ENCODE measurements around the gene PTPN3.
"Not testable (repeated sequence)": the region's sequence is repeated elsewhere in the genome, so short reads cannot be mapped to it uniquely, and the experiment has no call there.

PTPN3 gene

DNA sequence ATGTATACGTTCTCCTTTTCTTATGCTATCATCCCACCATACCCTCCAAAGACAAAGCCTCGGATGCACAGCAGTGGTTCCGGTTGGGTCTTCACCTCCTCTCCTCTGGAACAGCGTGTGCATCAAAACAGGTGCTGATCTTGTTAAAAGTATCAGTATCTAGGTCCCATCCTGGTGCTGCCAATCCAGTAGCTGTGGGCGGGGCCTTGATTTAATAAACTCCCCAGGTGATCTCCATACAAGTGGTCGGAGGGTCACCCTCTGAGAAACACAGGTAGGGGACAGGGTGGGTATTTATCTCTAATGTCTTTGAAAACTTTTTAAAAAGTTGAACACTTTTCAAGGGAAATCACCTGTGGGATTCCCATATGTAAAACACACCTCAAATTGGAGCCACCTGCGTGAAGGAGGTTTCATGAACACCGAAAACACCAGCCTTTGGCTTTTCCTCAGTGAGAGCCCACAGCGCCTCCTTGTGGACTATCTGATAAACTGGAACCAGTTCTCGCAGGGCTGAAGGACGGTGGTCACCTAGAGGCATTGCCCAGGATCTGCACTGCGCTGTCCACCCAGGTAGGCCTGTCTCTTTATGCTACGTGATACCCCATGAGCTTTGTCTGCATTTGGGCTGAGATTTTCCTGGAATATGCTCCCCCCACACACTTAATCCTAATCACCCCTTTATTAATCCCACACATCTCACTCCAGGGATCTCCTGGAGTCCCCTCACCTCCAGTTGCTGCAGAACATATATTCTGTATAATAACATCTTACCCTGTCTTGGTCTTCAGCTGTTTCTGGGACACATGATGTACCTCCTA, 96.7 kb downstream of the PTPN3 start:
- peak; percentile 55 for DNase-seq (ENCODE audit: low spot score)

- no peak for DNase-seq (ENCODE audit: low spot score)
Observed at GRCh38 chr9:109399258-109399767, 98.8 kb downstream of the PTPN3 start.

DNA sequence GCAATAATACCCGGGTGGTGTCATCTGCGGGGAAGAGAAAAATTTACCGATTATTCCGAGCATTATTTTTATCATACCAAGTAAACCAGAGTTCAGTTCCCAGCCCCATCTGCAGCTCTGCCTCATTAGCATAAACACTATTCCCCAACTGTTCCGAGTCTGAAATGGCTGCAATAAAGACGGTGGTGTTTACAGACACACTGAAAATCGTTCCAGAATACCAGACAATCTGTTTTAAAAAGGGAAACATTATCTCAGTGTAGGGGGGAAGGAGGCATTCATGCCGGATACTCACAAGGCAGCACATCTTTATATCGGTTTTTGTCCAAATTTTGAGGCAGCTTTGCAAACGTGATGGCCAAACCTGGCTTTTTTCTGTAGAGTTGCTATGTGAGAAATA, 106.9 kb downstream of the PTPN3 start:
- DNase-seq (ENCODE audit: low spot score), result no peak

- no peak for DNase-seq (ENCODE audit: low spot score)
Observed at GRCh38 chr9:109387856-109388255, 110.3 kb downstream of the PTPN3 start.

DNA sequence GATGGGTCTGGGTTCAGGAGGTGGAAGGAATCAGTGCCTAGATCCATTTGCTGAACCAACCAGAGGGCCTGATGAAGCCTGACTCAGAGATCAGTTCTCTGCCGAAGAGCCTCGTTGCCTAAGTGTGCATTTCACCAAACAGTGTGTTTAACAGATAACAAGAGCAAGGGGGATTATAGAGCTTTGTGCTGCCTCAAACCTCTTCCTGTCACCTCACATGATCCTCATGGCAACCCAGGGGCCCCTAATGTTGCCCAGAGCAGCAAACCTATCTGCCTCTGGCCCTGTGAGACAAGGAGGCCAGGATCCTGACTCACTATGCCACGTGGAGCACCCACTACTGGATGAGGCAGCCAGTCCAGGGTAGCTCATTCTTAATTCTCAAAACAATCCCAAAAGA, 110.9 kb downstream of the PTPN3 start:
- no peak for DNase-seq (ENCODE audit: low spot score)

GRCh38 chr9:109385499-109385898, 112.6 kb downstream of the PTPN3 start:
- DNase-seq (ENCODE audit: low spot score), result no peak

- no peak for DNase-seq (ENCODE audit: low spot score)
Observed at GRCh38 chr9:109383947-109384346, 114.2 kb downstream of the PTPN3 start.

GRCh38 chr9:109383356-109383755, 114.8 kb downstream of the PTPN3 start:
- no peak for DNase-seq (ENCODE audit: low spot score)

- DNase-seq (ENCODE audit: low spot score), result no peak
Observed at GRCh38 chr9:109382585-109382984, 115.5 kb downstream of the PTPN3 start.

- DNase-seq (ENCODE audit: low spot score), result no peak
Observed at GRCh38 chr9:109382182-109382581, 115.9 kb downstream of the PTPN3 start.

- no peak for DNase-seq (ENCODE audit: low spot score)
Observed at GRCh38 chr9:109381011-109381729, 116.9 kb downstream of the PTPN3 start.

DNA sequence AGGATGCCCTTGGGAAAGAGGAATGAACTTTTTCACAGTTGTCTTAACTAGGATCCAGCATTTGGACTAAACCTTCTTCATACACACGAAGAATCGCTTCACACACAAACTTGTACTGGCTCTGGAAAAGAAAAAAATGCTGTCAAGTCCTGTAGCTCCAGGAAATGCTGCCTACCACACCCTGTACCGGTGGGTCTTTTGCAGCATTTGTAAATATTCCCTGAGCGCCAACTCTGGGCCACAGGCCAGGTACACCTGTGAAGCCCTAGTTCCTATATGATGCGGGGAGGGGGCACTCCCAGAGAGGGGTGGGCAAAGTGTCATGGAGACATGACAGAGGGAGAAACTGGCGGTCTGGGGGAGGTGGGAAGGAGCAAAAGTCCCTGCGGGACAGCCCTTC, 118.6 kb downstream of the PTPN3 start:
- no peak for DNase-seq (ENCODE audit: low spot score)

DNA sequence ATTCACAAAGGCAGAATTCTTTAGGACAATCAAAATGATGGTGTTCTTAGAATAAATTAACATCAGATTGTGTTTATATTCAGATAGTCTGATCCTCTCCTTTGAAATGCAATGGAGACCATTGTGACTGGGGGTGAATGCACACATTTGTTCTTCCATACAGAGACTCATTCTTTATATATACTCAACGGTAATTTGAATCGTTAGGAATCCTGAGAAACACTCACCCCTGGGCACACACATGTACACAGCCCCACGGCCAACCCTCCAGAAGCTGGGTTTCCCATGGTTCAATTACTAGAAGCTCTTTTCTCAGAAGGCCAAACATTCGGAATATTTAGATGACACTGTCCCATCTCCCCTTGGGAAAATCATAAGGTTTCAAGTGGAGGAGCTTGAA, 119.8 kb downstream of the PTPN3 start:
- no peak for DNase-seq (ENCODE audit: low spot score)

DNA sequence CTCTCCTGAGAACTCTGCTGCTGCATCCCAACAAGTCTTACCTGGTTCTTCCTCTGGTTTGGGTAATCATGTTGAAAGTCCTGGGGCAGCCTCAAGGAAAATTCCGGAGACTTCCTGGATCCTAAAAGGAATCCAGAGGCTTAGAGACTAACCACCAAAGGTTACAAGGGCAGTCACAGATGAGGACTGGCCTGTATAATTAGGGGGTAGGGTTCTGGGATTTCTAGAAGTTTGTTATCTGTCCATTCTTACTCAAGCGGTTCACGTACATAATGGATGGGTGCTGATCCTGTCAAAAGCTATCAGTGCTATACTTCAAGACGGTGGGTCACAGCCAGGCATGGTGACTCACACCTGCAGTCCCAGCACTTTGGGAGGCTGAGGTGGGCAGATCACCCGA, 125.9 kb downstream of the PTPN3 start:
- no peak for DNase-seq (ENCODE audit: low spot score)

- DNase-seq (ENCODE audit: low spot score), result no peak
Observed at GRCh38 chr9:109371374-109371773, 126.7 kb downstream of the PTPN3 start.

DNA sequence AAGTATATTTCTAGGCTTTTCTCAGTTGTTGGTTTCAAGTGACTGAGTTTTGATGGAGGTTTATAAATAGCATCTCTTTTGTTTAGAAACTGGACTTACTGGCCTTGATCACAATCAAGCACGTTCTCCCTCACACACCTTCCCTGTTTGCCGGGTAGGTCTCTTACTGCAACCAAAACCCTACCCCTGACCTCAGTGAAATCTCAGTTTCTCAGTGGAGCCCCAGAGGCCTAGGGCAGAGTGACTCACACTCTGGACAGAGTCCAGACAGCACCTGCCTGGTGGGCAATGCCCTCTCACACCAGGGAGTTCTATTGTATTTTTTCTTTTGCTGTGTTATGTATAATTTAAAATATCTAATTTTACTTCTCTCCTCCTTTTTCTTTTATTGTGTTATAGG, 128.8 kb downstream of the PTPN3 start:
- no peak for DNase-seq (ENCODE audit: low spot score)

DNA sequence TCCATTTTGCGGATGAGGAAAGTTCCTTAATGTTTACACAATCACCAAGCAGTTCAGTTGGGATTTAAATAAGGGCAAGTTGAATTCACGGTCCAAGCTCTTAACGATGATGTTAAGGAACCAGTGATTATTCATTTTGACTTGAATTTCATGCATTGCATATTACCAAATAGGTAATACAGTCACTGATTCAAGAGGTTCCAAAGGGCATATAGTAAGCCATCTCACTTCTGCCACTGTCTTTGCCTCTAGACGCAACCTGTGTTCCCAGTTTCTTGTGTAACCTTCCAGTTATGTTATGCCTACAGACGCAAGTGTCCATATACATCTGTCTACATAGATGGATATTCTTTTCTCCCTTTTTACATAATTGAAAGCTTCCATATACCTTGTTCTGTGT, 137.3 kb downstream of the PTPN3 start:
- no peak for DNase-seq (ENCODE audit: low spot score)

DNA sequence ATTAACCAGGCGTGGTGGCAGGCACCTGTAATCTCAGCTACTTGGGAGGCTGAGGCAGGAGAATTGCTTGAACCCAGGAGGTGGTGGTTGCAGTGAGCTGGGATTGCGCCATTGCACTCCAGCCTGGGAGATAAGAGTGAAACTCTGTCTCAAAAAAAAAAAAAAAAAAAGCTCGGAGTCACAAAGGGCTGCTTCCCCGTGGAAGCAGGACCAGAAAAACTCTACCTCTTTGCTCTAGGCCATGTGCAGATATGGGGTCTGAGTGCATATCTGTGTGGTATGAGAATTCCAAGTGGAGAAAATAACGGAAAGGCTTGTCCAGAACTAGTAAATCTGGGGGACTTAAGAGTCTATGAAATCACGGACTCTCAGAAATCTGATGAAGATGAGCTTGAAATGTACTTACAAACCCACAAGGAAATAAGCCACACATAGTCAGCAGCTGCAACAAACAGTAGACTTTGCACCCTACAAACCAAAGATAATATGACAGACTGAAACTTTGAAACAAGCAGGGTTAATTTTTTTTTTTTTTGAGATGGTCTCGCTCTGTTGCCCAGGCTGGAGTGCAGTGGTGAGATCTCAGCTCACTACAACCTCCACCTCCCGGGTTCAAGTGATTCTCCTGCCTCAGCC, 139.0 kb downstream of the PTPN3 start:
- not testable (repeated sequence) for DNase-seq (ENCODE audit: low spot score)

DNA sequence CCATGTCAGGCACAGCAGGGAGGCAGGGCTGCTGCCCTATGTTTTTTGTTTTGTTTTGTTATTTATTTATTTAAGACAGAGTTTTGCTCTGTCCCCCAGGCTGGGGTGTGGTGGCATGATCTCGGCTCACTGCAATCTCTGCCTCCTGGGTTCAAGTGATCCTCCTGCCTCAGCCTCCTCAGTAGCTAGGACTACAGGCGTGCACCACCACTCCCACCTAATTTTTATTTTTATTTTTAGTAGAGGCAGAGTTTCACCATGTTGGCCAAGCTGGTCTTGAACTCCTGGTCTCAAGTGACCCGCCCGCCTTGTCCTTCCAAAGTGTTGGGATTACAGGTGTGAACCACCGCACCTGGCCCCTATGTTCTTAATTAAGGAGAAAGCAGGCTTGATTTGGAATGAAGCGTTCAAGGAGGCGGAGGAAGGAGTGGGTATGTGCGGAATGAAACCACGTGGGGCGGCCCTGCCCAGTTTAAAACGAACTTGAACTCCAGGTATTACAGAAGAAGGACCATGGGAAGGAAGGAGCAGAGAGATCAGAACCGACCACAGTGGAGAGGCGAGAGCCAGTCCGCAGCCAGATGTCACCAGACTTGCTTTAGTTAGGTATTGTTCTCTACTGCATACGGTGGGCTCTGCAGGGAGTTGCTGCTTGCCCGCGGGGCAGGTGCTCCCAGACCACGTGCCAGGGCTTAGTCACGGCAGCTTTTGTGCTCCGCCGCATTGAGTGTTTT, 142.4 kb downstream of the PTPN3 start:
- DNase-seq (ENCODE audit: low spot score), result no peak

DNA sequence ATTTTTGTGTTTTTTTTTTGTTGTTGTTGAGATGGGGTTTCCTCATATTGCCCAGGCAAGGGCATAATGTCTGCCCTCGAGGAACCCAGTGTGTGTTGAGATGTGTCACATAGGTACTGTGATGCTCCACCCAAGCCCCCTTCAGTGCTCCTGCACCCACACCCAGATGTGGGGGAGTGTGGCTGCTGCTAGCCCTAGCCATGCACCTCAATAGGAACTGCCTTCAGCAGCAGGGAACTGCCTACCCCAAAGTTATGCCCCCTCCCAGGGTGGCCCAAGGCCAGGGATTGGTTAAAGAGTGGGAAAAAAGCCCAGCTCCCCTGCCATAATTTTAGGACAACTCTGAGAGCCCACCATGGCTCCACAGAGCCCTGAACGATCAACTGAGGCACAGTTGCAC, 143.9 kb downstream of the PTPN3 start:
- no peak for DNase-seq (ENCODE audit: low spot score)

DNA sequence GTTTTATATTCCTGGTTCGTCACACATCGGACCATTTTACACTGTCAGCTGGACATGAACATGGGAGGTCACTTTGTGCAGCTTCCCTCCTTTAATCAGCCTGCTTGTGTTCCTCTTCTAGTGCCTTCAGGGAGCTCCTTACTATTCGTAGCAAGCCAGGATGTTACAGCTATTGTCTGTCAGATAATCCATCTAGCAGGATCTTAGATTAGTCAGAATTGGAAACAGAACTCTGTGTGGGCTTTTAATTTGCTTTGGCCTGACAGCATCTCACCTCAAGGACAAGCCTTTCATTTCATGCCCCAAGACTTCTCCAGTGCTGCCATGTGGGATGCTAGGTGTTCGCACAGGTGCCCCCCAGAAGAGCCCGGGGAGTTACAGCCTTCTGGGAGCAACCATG, 147.1 kb downstream of the PTPN3 start:
- no peak for DNase-seq (ENCODE audit: low spot score)

DNA sequence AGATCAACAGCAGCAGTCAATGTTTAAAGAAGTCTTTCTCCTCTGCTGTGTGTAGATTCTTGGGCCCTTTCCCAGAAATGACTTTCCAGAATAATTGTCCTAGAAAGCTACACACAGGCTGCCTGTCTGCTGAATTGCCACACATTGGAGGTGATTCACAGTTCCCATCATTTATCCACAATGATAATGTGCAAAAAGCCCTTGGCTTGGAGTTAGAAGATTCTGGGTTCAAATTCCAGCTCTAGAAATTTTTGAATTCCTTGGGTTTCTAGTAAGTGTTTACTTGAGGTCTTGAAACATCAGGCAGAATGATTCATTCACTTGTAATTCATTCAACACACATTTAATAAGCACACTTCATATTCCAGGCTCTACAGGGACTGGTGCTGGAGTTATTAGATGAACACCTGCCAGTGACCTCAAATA, 148.7 kb downstream of the PTPN3 start:
- DNase-seq (ENCODE audit: low spot score), result no peak
